ENCODE measurements around the gene AGBL4.

Gene AGBL4

GRCh38 chr1:48844187-48844586 is 1179.6 kb downstream of the AGBL4 start:
- no peak for DNase-seq (ENCODE audit: extremely low spot score)
- no peak for TF ChIP-seq CTCF (IDR thresholded peaks at IDR 0.05; ENCODE audit: control extremely low read depth, extremely low read depth, low read depth, missing control alignments)
- ChIA-PET CTCF (interaction anchor here (1.0 to 1.5 kb wide), 2 partner anchors 23 to 27 kb away, joined by 3 to 4 read pairs; no protein-coding TSS in a partner anchor), POLR2A (no interaction called here)

GRCh38 chr1:48841966-48842365 is 1181.8 kb downstream of the AGBL4 start:
- DNase-seq (ENCODE audit: extremely low spot score): no peak
- TF ChIP-seq CTCF (IDR thresholded peaks at IDR 0.05; ENCODE audit: control extremely low read depth, extremely low read depth, low read depth, missing control alignments): no peak
- ChIA-PET POLR2A (no interaction called here), CTCF (no interaction called here)

GRCh38 chr1:48841461-48841860 is 1182.3 kb downstream of the AGBL4 start:
- no peak for DNase-seq (ENCODE audit: extremely low spot score)
- no peak for TF ChIP-seq CTCF (IDR thresholded peaks at IDR 0.05; ENCODE audit: control extremely low read depth, extremely low read depth, low read depth, missing control alignments)
- ChIA-PET CTCF (no interaction called here), POLR2A (no interaction called here)

- CTCF ChIA-PET: interaction anchor here (1.9 kb wide), 1 partner anchor 154 kb away, joined by 4 read pairs; no protein-coding TSS in a partner anchor
- POLR2A ChIA-PET: no interaction called here
- TF ChIP-seq CTCF (IDR thresholded peaks at IDR 0.05; ENCODE audit: control extremely low read depth, extremely low read depth, low read depth, missing control alignments): no peak
- DNase-seq (ENCODE audit: extremely low spot score): no peak
Observed at GRCh38 chr1:48831120-48831978, 1192.4 kb downstream of the AGBL4 start.

GRCh38 chr1:48830715-48831114 is 1193.0 kb downstream of the AGBL4 start:
- TF ChIP-seq CTCF (IDR thresholded peaks at IDR 0.05; ENCODE audit: control extremely low read depth, extremely low read depth, low read depth, missing control alignments): no peak
- CTCF ChIA-PET: no interaction called here
- POLR2A ChIA-PET: no interaction called here

GRCh38 chr1:48829446-48829845 is 1194.3 kb downstream of the AGBL4 start:
- DNase-seq (ENCODE audit: extremely low spot score): no peak
- ChIA-PET CTCF (interaction anchor here (1.0 kb wide), 1 partner anchor 15 kb away, joined by 3 read pairs; no protein-coding TSS in a partner anchor), POLR2A (no interaction called here)
- no peak for TF ChIP-seq CTCF (IDR thresholded peaks at IDR 0.05; ENCODE audit: control extremely low read depth, extremely low read depth, low read depth, missing control alignments)

More at GRCh38 chr1:48830715-48831114, 1193.0 kb downstream of the AGBL4 start:
- no peak for DNase-seq (ENCODE audit: extremely low spot score)

All from GM10248 (cell line).